ENCODE measurements around the gene NACC2. TPM values are rescaled to one million over a fixed set of nuclear protein-coding genes. Genes with fewer than 3 reads are reported as not detected.

NACC2 gene
- total RNA-seq, 1 experiment from 2014 or later = 22.0 TPM

DNA sequence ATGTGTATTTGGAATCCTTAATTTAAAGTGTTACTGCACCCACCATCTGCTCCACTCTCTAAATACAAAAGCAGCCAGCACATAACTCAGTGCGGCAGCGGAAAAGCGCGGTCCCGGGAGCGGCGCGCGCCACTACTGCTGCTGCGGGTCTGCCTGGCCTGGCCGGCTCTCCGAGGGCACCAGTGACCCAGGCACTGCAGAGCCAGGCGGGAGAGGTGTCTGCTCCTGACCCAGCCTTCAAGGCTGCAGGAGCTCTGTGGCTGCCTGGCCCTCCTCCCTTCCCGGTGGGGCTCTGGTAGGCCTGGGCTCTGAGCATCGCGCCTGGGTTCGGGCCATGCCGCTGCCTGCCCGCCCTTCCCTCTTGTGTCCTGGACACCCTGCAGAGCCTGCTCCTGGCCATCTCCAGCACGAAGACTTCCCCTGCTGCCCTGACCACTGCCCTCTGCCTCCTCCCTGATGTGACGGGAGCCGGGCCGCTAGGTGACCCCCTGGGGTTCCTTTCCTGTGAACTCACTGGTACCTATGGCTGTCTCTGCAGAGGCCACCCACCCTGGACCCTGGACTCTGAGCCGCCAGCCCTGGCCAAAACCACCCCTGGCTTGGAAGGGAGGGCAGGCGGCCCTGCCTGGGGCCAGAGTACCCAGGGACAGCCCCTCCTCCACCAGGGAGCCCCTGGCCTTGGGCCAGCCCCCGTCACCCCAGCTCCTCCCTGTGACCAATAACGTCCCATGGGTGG, 101.2 kb downstream of the NACC2 start:
- Mint-ChIP-seq H3K27ac (ENCODE audit: unreplicated experiment) (peak overlapping the region; percentile 35), H3K4me3 (ENCODE audit: unreplicated experiment) (no peak overlapping the region), H3K4me1 (ENCODE audit: low read depth, unreplicated experiment) (no peaks in the 10 kb centered on the region), H3K36me3 (ENCODE audit: insufficient read depth, unreplicated experiment) (no peaks in the 10 kb centered on the region), H3K27me3 (ENCODE audit: insufficient read depth, unreplicated experiment) (no peaks in the 10 kb centered on the region), H3K9me3 (ENCODE audit: unreplicated experiment) (no peaks in the 10 kb centered on the region)
- intact Hi-C loops (cut with micrococcal nuclease; ENCODE audit: unreplicated experiment) = no loop called here
- Histone ChIP-seq H3K4me3 (ENCODE audit: low read depth, low read length) (no peak overlapping the region), H3K4me1 (peaks cover 16% of the 10 kb centered on the region), H3K27me3 (replicated peaks; ENCODE audit: control insufficient read depth, insufficient read depth, low read length) (no peaks in the 10 kb centered on the region), H3K36me3 (ENCODE audit: control insufficient read depth, insufficient read depth, low read length) (no peaks in the 10 kb centered on the region; the same call in 1 of the 2 replicates), H3K9me3 (no peaks in the 10 kb centered on the region)
- TF ChIP-seq, protein P1, sequence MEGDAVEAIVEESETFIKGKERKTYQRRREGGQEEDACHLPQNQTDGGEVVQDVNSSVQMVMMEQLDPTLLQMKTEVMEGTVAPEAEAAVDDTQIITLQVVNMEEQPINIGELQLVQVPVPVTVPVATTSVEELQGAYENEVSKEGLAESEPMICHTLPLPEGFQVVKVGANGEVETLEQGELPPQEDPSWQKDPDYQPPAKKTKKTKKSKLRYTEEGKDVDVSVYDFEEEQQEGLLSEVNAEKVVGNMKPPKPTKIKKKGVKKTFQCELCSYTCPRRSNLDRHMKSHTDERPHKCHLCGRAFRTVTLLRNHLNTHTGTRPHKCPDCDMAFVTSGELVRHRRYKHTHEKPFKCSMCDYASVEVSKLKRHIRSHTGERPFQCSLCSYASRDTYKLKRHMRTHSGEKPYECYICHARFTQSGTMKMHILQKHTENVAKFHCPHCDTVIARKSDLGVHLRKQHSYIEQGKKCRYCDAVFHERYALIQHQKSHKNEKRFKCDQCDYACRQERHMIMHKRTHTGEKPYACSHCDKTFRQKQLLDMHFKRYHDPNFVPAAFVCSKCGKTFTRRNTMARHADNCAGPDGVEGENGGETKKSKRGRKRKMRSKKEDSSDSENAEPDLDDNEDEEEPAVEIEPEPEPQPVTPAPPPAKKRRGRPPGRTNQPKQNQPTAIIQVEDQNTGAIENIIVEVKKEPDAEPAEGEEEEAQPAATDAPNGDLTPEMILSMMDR (IDR thresholded peaks at IDR 0.05; ENCODE audit: insufficient read depth in 1 of 2, low read depth in 1 of 2, low read length in 1 of 2, severe bottlenecking in 1 of 2, unreplicated experiment in 1 of 2) = no peak
- POLR2A ChIA-PET = no interaction called here
- CTCF ChIA-PET = no interaction called here
- no peak for DNase-seq
- BruUV-seq (replicated peaks) = no TSS peak

DNA sequence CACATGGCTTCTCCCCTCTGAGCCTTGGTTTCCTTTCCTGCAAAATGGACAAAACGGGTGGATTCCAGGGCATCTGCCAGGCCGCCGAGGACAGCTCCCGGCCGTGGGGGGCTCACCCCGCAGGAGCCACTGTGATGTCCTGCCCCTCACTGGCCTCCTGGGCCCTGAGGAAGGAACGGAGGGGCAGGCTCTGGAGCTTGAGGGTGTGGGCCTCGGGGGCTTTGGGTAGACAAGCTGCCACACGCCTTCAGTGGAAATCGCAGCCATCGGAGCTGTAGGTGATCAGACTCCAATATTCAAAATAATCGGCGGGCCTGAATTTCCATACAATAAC, 101.7 kb downstream of the NACC2 start:
- Mint-ChIP-seq H3K27ac (ENCODE audit: unreplicated experiment) (no peak overlapping the region), H3K4me1 (ENCODE audit: low read depth, unreplicated experiment) (no peaks in the 10 kb centered on the region), H3K27me3 (ENCODE audit: insufficient read depth, unreplicated experiment) (no peaks in the 10 kb centered on the region), H3K36me3 (ENCODE audit: insufficient read depth, unreplicated experiment) (no peaks in the 10 kb centered on the region), H3K9me3 (ENCODE audit: unreplicated experiment) (no peaks in the 10 kb centered on the region), H3K4me3 (ENCODE audit: unreplicated experiment) (no peak overlapping the region)
- BruUV-seq (replicated peaks) = no TSS peak
- DNase-seq = no peak
- intact Hi-C loops (cut with micrococcal nuclease; ENCODE audit: unreplicated experiment) = no loop called here
- CTCF ChIA-PET = no interaction called here
- peaks cover 16% of the 10 kb centered on the region for H3K4me1 ChIP-seq
- no peak overlapping the region for H3K4me3 ChIP-seq (ENCODE audit: low read depth, low read length)
- no peaks in the 10 kb centered on the region; the same call in 1 of the 2 replicates for H3K36me3 ChIP-seq (ENCODE audit: control insufficient read depth, insufficient read depth, low read length)
- POLR2A ChIA-PET = no interaction called here
- no peaks in the 10 kb centered on the region for H3K9me3 ChIP-seq
- TF ChIP-seq, protein P1 (IDR thresholded peaks at IDR 0.05; ENCODE audit: insufficient read depth in 1 of 2, low read depth in 1 of 2, low read length in 1 of 2, severe bottlenecking in 1 of 2, unreplicated experiment in 1 of 2) = no peak
- no peaks in the 10 kb centered on the region for H3K27me3 ChIP-seq (replicated peaks; ENCODE audit: control insufficient read depth, insufficient read depth, low read length)

DNA sequence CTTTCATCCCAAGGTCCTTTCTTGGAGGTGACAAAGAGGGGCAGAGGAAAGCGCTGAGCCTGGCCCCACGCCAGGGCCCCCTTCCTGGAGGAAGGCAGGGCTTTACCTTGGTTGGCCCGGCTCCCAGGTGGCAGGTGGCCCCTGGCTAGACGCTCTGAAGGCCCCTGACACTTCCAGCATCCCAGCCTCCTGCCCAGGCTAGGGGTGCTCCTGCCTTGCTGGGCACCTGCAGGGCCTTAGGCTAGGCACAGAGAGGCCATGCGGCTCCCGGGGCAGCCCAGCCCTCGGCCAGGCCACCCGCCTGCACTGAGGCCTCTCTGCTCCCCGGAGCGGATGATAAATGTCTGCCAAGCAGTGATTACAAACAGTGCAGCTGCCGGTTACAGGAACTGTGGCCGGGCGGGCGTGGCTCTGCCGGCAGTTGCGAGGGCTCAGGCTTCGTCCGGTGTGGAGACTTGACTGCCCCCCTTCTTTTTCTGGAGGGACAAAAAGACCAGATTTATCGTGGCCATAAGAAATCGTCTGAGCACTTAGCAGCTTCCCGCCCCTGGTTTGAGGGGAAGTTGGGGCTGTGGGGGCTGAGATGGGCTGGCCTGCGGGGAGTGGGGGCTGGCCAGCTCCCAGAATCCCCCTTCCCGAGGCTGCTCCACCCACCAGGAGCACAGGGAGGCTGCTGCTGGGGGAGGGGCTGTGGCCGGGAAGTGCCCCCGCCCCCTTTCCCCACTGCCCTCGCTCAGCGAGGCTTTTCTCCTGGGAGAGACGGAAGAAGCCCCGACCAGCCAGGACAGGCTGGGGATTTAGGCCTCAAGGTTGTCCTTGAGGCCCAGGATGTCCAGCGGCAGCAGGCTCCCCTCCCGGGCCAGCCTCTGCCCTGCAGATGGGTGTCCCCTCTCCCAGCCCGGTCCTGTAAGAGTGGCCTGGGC, 102.3 kb downstream of the NACC2 start:
- CTCF ChIA-PET = no interaction called here
- H3K27ac Mint-ChIP-seq (ENCODE audit: unreplicated experiment) = no peak overlapping the region
- Histone ChIP-seq H3K4me3 (ENCODE audit: low read depth, low read length) (peak overlapping the region; percentile 29), H3K4me1 (peaks cover 16% of the 10 kb centered on the region), H3K36me3 (ENCODE audit: control insufficient read depth, insufficient read depth, low read length) (no peaks in the 10 kb centered on the region; the same call in 1 of the 2 replicates), H3K9me3 (no peaks in the 10 kb centered on the region), H3K27me3 (replicated peaks; ENCODE audit: control insufficient read depth, insufficient read depth, low read length) (no peaks in the 10 kb centered on the region)
- no TSS peak for BruUV-seq (replicated peaks)
- peak overlapping the region; percentile 66 for H3K4me3 Mint-ChIP-seq (ENCODE audit: unreplicated experiment)
- intact Hi-C loops (cut with micrococcal nuclease; ENCODE audit: unreplicated experiment) = no loop called here
- H3K4me1 Mint-ChIP-seq (ENCODE audit: low read depth, unreplicated experiment) = no peaks in the 10 kb centered on the region
- H3K36me3 Mint-ChIP-seq (ENCODE audit: insufficient read depth, unreplicated experiment) = no peaks in the 10 kb centered on the region
- POLR2A ChIA-PET = no interaction called here
- TF ChIP-seq, protein P1 (IDR thresholded peaks at IDR 0.05; ENCODE audit: insufficient read depth in 1 of 2, low read depth in 1 of 2, low read length in 1 of 2, severe bottlenecking in 1 of 2, unreplicated experiment in 1 of 2) = no peak
- H3K9me3 Mint-ChIP-seq (ENCODE audit: unreplicated experiment) = no peaks in the 10 kb centered on the region
- DNase-seq = peak; percentile 57 to 71
- H3K27me3 Mint-ChIP-seq (ENCODE audit: insufficient read depth, unreplicated experiment) = no peaks in the 10 kb centered on the region

Data from Caco-2 (cell line).